Loucy (cell line): ENCODE results near the gene SLF2.

Experiments used
- H2AFZ ChIP-seq: fragments of 200-600 bp; sonication (generic); 2 replicates; pipeline ENCODE4 v1.6.0; 2016; ENCODE audit warnings: antibody characterized with exemption, mild to moderate bottlenecking, low read length, moderate library complexity
- H3F3A ChIP-seq: fragments of 200-600 bp; 2 replicates; pipeline ENCODE4 v1.6.0; 2016; ENCODE audit warnings: antibody characterized with exemption, low read depth, mild to moderate bottlenecking
- H3K27me3 ChIP-seq: fragments of 200-600 bp; sonication (generic); 2 replicates; pipeline ENCODE4 v1.6.1; 2014; ENCODE audit warnings: low read length, mild to moderate bottlenecking; ENCODE audit not compliant: insufficient read depth, poor library complexity, severe bottlenecking
- H3K36me3 ChIP-seq: fragments of 200-600 bp; sonication (generic); 2 replicates; pipeline ENCODE4 v1.6.1; 2016; ENCODE audit warnings: low read length; ENCODE audit not compliant: insufficient read depth
- H3K4me1 ChIP-seq: fragments of 200-600 bp; sonication (generic); 2 replicates; pipeline ENCODE4 v1.5.1; 2014; ENCODE audit warnings: low read length, mild to moderate bottlenecking; ENCODE audit not compliant: insufficient read depth, poor library complexity, severe bottlenecking
- H3K4me2 ChIP-seq: fragments of 200-600 bp; sonication (generic); 2 replicates; pipeline ENCODE4 v1.6.0; 2014; ENCODE audit warnings: antibody characterized with exemption, low read length, low read depth, mild to moderate bottlenecking; ENCODE audit not compliant: poor library complexity, severe bottlenecking
- H3K4me3 ChIP-seq: fragments of 200-600 bp; sonication (generic); 2 replicates; pipeline ENCODE4 v1.5.1; 2014; ENCODE audit warnings: low read length, mild to moderate bottlenecking, mixed read lengths; ENCODE audit not compliant: poor library complexity, severe bottlenecking
- H3K79me2 ChIP-seq: fragments of 200-600 bp; sonication (generic); 2 replicates; pipeline ENCODE4 v1.6.1; 2014; ENCODE audit warnings: low read length; ENCODE audit not compliant: insufficient read depth
- H3K9ac ChIP-seq: fragments of 200-600 bp; sonication (generic); 2 replicates; pipeline ENCODE4 v1.6.0; 2014; ENCODE audit warnings: mild to moderate bottlenecking, low read depth, low read length, moderate library complexity; ENCODE audit not compliant: poor library complexity, severe bottlenecking
- H3K9me2 ChIP-seq: fragments of 200-600 bp; sonication (generic); replicated peaks from 2 replicates; pipeline ENCODE4 v1.6.1; 2016; ENCODE audit warnings: low read depth, low read length, mixed read lengths
- H3K9me3 ChIP-seq: fragments of 200-600 bp; sonication (generic); 2 replicates; pipeline ENCODE4 v1.6.1; 2014; ENCODE audit warnings: mild to moderate bottlenecking, antibody characterized with exemption, low read length, low read depth; ENCODE audit not compliant: insufficient read depth
- H4K20me1 ChIP-seq: fragments of 200-600 bp; sonication (generic); 2 replicates; pipeline ENCODE4 v1.6.0; 2014; ENCODE audit warnings: antibody characterized with exemption, low read length, mild to moderate bottlenecking; ENCODE audit not compliant: insufficient read depth, poor library complexity, severe bottlenecking
- CTCF ChIP-seq: fragments of 200-600 bp; sonication (generic); conservative IDR thresholded peaks from 2 replicates; pipeline ENCODE4 v1.5.1; 2014; ENCODE audit warnings: mild to moderate bottlenecking, antibody characterized with exemption, low read length
- EZH2phosphoT487 ChIP-seq: fragments of 200-600 bp; IDR thresholded peaks from 2 replicates; pipeline ENCODE4 v1.6.1; 2018; ENCODE audit warnings: antibody characterized with exemption, mild to moderate bottlenecking, moderate library complexity, borderline replicate concordance

SLF2 gene

DNA sequence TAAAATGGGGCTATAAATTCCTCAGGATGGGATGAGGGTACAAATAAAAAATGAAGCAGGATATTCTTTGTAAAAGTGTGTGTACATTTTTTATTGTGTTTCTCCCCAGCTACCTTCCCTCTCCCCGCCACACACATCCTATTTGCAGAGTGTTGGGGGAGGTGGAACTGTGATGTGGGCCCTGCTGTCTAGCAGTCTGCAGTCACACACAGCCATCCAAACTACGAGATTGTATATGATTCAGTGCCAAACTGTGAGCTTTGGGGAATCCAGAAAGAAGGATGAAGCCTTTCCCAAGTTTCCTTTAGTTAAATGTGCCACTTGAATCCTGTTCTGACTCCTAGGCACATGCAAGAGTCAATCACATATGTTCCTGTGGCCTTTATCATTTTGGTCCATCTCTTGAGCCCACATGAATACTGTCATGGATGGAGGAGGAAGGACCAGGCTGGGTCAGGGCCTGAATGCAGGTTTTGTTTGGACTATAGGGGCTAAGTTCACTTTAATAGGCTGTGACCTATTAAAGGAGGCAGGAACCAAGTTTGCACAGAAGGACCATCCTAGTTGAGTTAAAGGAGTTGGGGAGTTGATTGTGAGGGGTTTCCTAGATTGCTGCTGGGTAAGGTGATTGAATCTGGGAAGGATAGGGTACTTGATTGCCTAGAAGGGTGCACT, 55.4 kb downstream of the SLF2 start:
- Histone ChIP-seq H3K4me3 (no peak overlapping the region), H3K4me2 (no peak overlapping the region), H3F3A (no peaks in the 10 kb centered on the region), H3K27me3 (no peaks in the 10 kb centered on the region), H3K79me2 (no peaks in the 10 kb centered on the region), H3K9me2 (no peaks in the 10 kb centered on the region), H3K9ac (no peak overlapping the region), H4K20me1 (no peaks in the 10 kb centered on the region), H3K9me3 (no peaks in the 10 kb centered on the region), H2AFZ (no peak overlapping the region), H3K36me3 (peaks cover 15% of the 10 kb centered on the region; the same call in 1 of the 2 replicates), H3K4me1 (peaks cover 3% of the 10 kb centered on the region)
- TF ChIP-seq CTCF: no peak
- TF ChIP-seq EZH2phosphoT487: no peak

DNA sequence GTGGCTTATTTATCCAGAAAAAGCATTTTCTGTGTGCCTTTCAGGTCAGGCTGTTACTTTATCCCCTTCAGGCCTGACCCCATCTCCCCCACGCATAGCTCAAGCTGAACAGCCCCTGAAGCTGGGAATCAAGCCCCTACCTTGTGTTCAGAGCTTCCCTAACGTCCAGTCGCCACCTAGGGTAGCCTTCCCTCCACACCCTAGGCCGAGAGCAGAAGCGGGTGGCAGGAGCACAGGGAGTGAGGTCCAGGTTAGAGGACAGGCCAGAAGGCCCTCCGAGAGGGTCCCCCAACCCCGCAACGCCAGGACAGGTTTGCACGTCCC, 56.1 kb downstream of the SLF2 start:
- Histone ChIP-seq H3K36me3 (peaks cover 11% of the 10 kb centered on the region; the same call in 1 of the 2 replicates), H4K20me1 (no peaks in the 10 kb centered on the region), H3K4me1 (peaks cover 3% of the 10 kb centered on the region), H3K4me3 (no peak overlapping the region), H3K9me2 (no peaks in the 10 kb centered on the region), H3K27me3 (no peaks in the 10 kb centered on the region), H3K9ac (no peak overlapping the region), H3K9me3 (no peaks in the 10 kb centered on the region), H3F3A (no peaks in the 10 kb centered on the region), H3K79me2 (no peaks in the 10 kb centered on the region), H2AFZ (no peak overlapping the region), H3K4me2 (no peak overlapping the region)
- no peak for TF ChIP-seq EZH2phosphoT487
- no peak for TF ChIP-seq CTCF

DNA sequence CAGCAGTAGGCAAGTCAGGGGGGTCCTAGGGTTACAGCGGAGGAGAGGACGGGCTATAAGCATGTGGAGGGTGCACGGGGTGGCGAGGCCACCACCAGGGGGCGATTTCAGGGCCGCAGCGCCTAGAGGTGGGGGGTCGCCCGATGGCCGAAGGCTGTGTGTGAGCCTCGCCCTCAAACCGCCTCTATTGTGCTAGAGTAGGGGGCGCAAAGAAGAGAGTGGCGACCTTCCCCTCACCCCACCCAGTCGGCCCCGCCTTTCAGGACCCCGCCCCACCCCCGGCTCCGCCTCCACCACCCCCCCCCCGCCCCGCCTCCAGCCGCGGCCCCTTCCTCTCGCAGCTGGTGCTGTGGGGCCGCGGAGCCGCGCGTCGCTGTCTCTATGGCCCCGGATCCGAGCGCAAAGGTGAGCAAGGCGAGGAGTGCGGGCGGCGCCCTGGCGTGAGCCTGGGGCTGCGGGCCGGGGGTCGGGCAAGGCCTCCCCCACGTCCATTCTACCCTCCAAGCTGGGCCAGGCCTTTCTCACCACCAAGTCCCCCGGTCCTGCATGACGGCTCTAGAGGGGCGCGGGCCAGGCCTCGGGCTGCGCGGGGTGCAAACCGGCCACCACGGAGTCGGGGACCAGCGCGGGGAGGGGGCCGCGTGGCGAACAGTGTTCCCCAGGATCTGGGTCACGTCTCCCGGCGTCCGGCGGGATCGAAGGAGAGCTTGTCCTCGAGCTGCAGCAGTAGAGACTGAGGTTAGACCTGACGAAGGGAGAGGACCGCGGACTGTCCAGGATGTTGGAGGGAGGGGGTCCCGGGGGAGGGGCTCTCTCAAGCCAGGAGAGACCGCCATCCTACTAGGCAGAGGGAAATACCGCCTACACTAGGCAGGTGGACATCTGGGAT, 56.7 kb downstream of the SLF2 start, which contains the start of gene SEMA4G:
TSS of gene SEMA4G (plus strand) at position 318 of the 889 bp plus-strand sequence. CDS start 3,409 bp downstream, outside the sequence.
- Histone ChIP-seq H3K9ac (no peak within 1 kb of the TSS), H3K9me3 (no peaks in the 10 kb centered on the region), H4K20me1 (no peaks in the 10 kb centered on the region), H3K36me3 (peaks cover 5% of the 10 kb centered on the region; the same call in 1 of the 2 replicates), H3K4me2 (peak within 1 kb of the TSS; percentile 49), H3K79me2 (no peaks in the 10 kb centered on the region), H3F3A (no peaks in the 10 kb centered on the region), H3K9me2 (no peaks in the 10 kb centered on the region), H2AFZ (no peak within 1 kb of the TSS), H3K4me1 (peaks cover 3% of the 10 kb centered on the region), H3K4me3 (peak within 1 kb of the TSS; percentile 28), H3K27me3 (no peaks in the 10 kb centered on the region)
- TF ChIP-seq EZH2phosphoT487 (no peak), CTCF (peak; percentile 69)
